ENCODE measurements around the gene PAX9. TPM values are rescaled to one million over a fixed set of nuclear protein-coding genes. Genes with fewer than 3 reads are reported as not detected.
"Not testable (repeated sequence)": the region's sequence is repeated elsewhere in the genome, so short reads cannot be mapped to it uniquely, and the experiment has no call there.

Gene PAX9
- total RNA-seq, 4 donors from 2014 or later = 1.3 to 6.0 (median 3.2) TPM

- H3K4me1 ChIP-seq = no peaks in the 10 kb centered on the region
- 48 to 53% methylated on average over 1 of the region's 1 CpG for WGBS, 2 donors
- H3K4me3 ChIP-seq = no peak overlapping the region
- H3K36me3 ChIP-seq = no peaks in the 10 kb centered on the region
- H3K27ac ChIP-seq = no peak overlapping the region
- no peak for DNase-seq (ENCODE audit: low spot score in 2 of 2)
- H3K27me3 ChIP-seq = no peaks in the 10 kb centered on the region
- peaks cover 0 to 4% (median 0%) of the 10 kb centered on the region in 4 donors for H3K9me3 ChIP-seq
- TF ChIP-seq EP300 (IDR thresholded peaks at IDR 0.05) (no peak), POLR2A (IDR thresholded peaks at IDR 0.05) (no peak), CTCF (IDR thresholded peaks at IDR 0.05) (no peak)
Measured at GRCh38 chr14:36690311-36691040, 28.8 kb downstream of the PAX9 start.

GRCh38 chr14:36699420-36699819 lies 37.8 kb downstream of the PAX9 start:
- not testable (repeated sequence) for H3K36me3 ChIP-seq; H3K4me1 ChIP-seq; H3K27me3 ChIP-seq; H3K4me3 ChIP-seq; H3K27ac ChIP-seq; DNase-seq (ENCODE audit: low spot score in 2 of 2)
- peaks cover 0 to 15% (median 0%) of the 10 kb centered on the region in 4 donors for H3K9me3 ChIP-seq
- 71 to 74% methylated on average over 7 of the region's 7 CpGs for WGBS, 2 donors

- Histone ChIP-seq H3K36me3 (no peaks in the 10 kb centered on the region), H3K27ac (no peak overlapping the region), H3K4me3 (no peak overlapping the region), H3K9me3 (peaks cover 0 to 9% (median 0%) of the 10 kb centered on the region in 4 donors), H3K27me3 (no peaks in the 10 kb centered on the region), H3K4me1 (no peaks in the 10 kb centered on the region)
- no peak for TF ChIP-seq POLR2A (IDR thresholded peaks at IDR 0.05)
- TF ChIP-seq CTCF (IDR thresholded peaks at IDR 0.05) = no peak
- no peak for TF ChIP-seq EP300 (IDR thresholded peaks at IDR 0.05)
- DNase-seq (ENCODE audit: low spot score in 2 of 2) = no peak
- 97% methylated on average over 1 of the region's 1 CpG for WGBS, 2 donors
Measured at GRCh38 chr14:36700651-36701050, 39.0 kb downstream of the PAX9 start.

DNA sequence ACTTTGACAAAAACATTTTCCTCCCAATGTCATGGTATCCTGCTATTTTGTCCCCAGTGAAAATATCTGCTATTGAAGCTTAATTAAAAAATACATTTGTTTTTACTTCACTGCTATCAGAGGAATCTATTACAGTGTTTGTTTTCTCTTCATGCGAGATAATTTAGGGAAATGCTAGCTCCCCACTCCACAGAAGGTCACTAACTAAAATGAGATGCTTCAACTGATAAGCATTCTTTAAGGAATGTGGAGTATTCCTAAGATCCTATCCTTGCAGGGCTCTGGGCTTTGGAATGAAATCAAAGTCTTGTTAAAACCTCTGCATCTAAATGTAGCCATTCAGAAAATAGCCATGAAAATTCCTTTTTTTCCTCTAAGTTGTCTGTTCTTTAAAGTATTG lies 39.5 kb downstream of the PAX9 start:
- Histone ChIP-seq H3K9me3 (peaks cover 0 to 8% (median 0%) of the 10 kb centered on the region in 4 donors), H3K36me3 (no peaks in the 10 kb centered on the region), H3K4me3 (no peak overlapping the region), H3K27me3 (no peaks in the 10 kb centered on the region), H3K27ac (no peak overlapping the region), H3K4me1 (no peaks in the 10 kb centered on the region)
- TF ChIP-seq POLR2A (IDR thresholded peaks at IDR 0.05) (no peak), EP300 (IDR thresholded peaks at IDR 0.05) (no peak), CTCF (IDR thresholded peaks at IDR 0.05) (no peak)
- DNase-seq (ENCODE audit: low spot score in 2 of 2) = no peak
- 28 to 29% methylated on average over 1 of the region's 1 CpG for WGBS, 2 donors

GRCh38 chr14:36702474-36702873 lies 40.8 kb downstream of the PAX9 start:
- Histone ChIP-seq H3K9me3 (peaks cover 0 to 8% (median 0%) of the 10 kb centered on the region in 4 donors), H3K4me3 (no peak overlapping the region)

DNA sequence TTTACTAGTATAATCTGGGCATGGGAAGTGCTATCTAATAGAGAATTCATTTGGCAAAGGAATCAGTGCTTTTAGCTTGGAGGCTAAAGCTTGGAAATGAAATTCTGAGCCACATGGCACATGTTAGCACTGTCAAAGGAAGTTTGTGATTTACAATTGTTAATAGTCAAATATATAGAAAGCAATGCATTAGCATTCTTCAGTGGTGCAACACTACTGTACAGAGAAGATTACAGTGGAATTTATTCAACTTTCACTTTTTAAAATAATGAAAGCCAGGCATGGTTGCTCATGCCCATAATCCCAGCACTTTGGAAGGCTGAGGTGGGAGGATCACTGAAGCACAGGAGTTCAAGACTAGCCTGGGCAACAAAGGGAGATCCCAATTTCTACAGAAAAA lies 45.9 kb downstream of the PAX9 start:
- no peaks in the 10 kb centered on the region for H3K36me3 ChIP-seq
- no peak overlapping the region for H3K27ac ChIP-seq
- H3K4me1 ChIP-seq = no peaks in the 10 kb centered on the region
- no peaks in the 10 kb centered on the region for H3K9me3 ChIP-seq
- DNase-seq (ENCODE audit: low spot score in 2 of 2) = no peak
- no peak overlapping the region for H3K4me3 ChIP-seq
- H3K27me3 ChIP-seq = no peaks in the 10 kb centered on the region
- TF ChIP-seq EP300 (IDR thresholded peaks at IDR 0.05) = no peak
- no peak for TF ChIP-seq CTCF (IDR thresholded peaks at IDR 0.05)
- no peak for TF ChIP-seq POLR2A (IDR thresholded peaks at IDR 0.05)

More at GRCh38 chr14:36702474-36702873, 40.8 kb downstream of the PAX9 start:
- Histone ChIP-seq H3K27ac (no peak overlapping the region), H3K27me3 (no peaks in the 10 kb centered on the region), H3K4me1 (no peaks in the 10 kb centered on the region), H3K36me3 (no peaks in the 10 kb centered on the region)
- no peak for TF ChIP-seq POLR2A (IDR thresholded peaks at IDR 0.05)
- WGBS, 2 donors = 73 to 77% methylated on average over 2 of the region's 2 CpGs
- no peak for DNase-seq (ENCODE audit: low spot score in 2 of 2)

Measured in tibial nerve (tissue), 4 donors.